Glomerular endothelial cell (primary cell): ENCODE measurements around the gene MAD1L1. TPM values are rescaled to one million over a fixed set of nuclear protein-coding genes. Genes with fewer than 3 reads are reported as not detected.

Experiments
- DNase-seq: peaks from one replicate; pipeline ENCODE4 v3.0.0-alpha.2; 2011; ENCODE audit warnings: low read depth, low spot score; ENCODE audit errors: extremely low read depth
- total RNA-seq: library from RNA; depleted of rRNA; stranded (reverse); fragments of >200 nt; gene quantifications from 2 replicates; pipeline ENCODE4 v1.2.3, GENCODE V29; 2015

MAD1L1 gene
- total RNA-seq, 1 donor from 2014 or later: 59.4 TPM

DNA sequence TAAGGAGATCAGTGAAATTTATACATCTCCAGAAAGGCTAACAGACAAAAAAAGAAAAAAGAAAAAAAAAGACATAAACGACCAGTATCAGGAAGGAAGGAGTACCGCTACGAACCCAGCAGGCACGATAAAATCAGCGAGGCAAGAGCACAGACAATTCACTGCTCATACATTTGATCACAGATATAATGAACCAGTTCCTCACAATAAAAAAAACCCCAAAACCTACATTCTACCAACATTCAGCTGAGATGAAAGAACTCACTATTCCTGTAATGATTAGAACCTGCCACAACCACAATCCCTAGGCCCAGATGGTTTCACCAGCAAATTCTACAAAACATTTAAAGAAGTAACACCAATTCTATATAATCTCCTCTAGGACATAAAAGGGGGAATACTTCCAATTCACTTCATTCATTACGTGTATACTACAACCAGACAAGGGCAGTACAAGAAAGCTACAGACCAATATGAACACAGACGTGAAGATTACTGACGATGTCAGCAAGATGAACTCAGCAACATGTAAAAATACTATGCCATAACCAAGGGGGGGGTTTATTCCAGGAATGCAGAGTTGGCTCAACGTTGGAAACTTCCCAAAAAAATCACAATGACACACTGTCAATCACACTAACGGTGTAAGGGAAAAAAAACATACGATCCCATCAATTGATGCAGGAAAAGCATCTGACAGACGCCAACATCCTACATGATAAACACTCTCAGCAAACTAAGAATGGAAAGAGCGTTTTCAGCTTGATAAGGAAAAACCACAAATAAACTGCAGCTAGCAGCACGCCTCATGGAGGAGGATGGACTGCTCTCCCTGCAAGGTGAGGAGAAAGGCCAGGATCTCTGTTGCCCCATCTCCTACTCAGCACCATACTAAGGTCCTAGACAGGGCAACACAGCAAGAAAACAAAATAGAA is 306.5 kb downstream of the MAD1L1 start:
- no peak for DNase-seq

DNA sequence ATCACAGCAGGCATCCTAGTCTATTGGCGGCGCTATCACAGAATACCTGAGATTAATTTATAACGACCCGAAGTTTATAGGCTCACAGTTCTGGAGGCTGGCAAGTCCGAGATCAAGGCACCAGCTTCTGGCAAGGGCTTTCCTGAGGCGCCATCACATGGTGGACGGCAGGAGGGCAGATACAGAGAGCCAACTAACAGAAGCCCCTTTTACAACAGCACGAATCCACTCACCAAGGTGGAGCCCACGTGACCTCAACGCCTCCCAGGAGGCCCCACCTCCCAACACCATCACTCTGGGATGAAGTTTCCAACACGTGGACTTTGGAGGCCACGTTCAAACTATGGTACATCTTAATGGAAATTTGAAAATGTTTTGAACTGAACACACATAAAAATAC is 307.4 kb downstream of the MAD1L1 start:
- DNase-seq: no peak

GRCh38 chr7:1924258-1924817 is 308.4 kb downstream of the MAD1L1 start:
- DNase-seq: no peak

DNA sequence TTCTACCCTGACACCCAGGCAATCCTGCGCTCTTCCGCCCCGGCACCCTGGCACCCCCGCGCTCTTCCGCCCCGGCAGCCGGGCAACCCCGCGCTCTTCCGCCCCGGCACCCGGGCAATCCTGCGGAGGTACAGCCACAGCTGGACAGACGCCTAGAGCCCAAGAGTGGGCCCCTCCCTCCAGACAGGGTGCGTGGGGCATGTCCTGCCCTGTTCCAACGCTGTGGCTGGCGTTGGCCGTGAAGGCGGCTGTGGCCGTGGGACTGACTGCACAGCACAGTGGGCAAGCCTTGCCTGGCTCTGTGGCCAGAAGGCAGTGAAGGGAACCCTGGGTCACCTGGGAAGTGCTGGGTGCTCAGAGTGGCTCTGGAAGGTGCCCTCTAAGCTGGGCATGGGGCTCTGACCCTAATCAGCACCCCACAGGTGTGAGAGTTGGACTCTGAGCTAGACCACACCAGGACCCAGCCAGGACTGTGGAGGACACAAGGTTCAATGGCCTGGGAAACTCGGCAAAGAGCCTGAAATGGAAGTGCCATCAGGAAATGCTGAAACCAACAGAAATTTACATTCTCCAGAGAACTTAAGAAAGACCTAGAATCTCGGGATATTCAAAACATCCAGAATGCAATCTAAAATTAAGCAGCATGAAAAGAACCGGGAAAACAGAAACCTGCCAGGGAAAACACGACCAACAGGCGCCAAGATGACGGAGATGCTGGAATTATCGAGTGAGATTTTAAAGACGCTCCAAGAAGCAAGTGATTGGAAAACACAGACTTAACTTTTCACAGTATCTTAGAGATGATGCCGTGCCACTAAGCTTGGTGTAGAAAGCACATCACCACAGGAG is 309.1 kb downstream of the MAD1L1 start:
- no peak for DNase-seq

DNA sequence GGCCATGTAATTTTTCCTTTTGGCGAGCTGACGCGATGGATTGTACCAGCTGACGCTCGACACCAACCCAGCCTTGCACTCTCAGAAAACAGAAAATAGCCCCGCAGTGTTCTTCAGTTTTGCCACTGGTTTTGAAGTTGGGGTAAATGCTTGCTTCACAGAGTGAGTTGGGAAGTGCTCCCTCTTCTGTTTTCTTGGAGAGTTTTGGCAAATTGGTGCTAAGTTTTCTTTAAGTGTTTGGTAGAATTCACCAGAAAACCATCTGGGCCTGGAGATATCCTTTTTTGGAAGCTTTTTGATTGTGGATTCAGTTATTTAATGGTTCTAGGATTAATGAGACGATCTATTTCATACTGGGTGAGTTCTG is 309.9 kb downstream of the MAD1L1 start:
- no peak for DNase-seq

- no peak for DNase-seq
Measured at GRCh38 chr7:1922071-1922869, 310.5 kb downstream of the MAD1L1 start.

DNA sequence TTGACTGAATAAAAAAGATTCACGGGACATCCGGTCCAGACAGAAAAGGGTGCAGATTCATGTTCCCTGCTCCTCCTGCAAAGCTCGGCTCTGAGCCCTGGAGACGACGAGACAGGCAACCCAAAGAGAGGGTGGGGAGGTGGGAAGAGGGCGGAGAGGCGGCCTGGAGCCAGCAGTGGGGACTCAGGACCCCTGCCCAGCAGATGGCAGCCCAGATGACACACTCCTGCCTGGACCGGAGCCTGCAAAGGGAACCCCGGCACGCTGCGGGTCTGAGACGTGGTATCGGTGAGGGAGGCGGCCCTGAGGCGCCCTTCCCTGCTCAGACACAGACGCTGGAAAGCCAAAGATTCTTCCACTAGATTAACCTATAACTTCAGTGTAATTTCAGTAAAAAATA is 311.9 kb downstream of the MAD1L1 start:
- no peak for DNase-seq

- DNase-seq: no peak
Measured at GRCh38 chr7:1920266-1920681, 312.5 kb downstream of the MAD1L1 start.

- DNase-seq: no peak
Measured at GRCh38 chr7:1919539-1920265, 313.0 kb downstream of the MAD1L1 start.

DNA sequence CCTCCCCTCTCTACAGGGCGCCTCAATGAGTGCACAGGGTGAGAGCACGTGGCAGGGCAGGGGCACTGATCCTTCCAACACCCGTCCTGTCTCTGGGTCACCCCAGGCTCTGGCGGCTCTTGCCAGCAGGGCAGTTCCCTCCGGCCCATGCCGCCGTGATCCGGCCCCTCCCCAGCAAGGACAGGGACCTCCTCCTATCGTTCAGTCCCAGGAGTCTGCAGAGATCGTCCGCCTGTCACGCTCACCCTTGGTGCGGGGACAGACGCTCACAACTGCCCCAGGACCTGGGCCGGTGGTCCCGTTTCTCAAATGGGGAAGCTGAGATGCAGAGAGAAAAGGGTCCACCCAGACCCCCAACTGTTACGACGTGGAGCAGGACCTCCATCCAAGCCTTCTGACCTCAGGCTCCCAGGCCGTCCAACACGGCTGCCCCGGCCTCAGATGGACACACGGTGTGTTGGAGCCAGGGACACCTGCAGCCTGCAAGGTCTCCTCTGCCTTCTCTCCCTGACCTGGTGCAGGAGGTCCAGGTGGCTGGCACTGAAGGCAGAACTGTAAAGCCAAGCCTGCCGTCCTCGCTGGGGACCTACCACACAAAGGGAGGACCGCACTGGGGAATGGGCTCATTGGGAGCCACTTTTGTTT is 313.7 kb downstream of the MAD1L1 start:
- no peak for DNase-seq

GRCh38 chr7:1918063-1918645 is 314.6 kb downstream of the MAD1L1 start:
- DNase-seq: no peak

- DNase-seq: no peak
Measured at GRCh38 chr7:1917221-1918062, 315.3 kb downstream of the MAD1L1 start.

DNA sequence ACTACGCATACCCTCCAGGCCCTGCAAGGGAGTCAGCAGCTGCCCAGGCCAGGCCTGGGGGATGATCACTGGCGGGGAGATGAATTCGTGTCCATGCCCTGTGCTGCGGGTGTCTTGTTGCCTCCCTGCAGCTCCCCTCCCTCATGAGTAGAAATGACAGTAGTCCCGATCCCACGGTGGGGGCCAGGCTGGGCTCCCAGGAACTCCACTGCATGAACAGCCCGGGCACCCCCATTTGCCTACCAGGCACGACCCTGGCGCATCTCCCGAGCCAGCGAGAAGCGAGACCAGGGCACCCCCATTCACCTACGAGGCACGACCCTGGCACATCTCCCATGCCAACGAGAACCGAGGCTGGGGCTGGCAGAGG is 316.2 kb downstream of the MAD1L1 start:
- no peak for DNase-seq

DNA sequence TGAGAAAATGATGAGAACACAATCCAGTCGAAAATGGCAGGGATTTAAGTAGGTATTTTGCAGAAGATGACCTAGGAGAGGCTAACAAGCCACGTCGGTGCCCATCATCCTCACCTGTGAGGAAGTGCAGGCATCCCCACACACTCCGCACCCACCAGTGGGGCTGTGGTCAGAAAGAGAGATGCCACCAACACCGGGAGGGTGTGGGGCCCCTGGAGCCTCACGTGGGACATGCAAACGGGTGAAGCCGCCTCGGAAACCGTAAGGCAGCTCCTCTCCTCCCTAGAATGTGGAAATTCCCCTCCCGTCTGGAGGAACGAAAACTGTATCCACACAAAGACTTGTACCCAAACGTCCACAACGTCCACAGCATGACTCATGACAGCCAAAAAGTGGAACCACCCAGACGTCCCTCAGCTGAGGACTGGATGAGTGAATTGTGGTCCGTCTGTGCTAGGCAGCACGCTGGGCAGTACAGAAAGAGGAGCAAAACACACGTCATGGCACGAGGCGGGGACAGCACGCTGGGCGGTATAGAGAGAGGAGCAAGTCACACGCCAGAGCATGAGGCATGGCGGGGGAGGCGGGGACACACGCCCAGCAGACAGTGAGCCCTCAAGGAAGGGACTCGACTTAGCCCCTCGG is 316.7 kb downstream of the MAD1L1 start:
- DNase-seq: no peak

DNA sequence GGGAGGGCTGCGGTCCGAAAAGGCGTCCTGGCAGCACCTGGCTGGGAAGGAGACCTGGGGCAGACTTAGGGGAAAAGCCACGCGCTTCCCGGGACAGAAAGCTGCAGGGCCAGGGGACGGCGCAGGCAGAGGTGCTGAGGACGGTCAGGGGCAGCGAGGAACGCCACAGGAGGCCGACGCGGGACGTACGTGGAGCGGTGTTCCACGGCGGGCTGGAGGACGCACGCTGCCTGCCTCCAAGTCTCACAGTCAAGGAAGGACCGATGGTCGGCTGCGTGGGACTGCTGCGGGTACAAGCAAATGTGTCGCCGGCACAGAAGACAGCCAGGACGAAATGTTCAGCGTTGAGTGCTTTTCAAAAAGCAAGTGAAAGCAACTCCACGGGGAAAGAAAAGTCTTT is 317.4 kb downstream of the MAD1L1 start:
- no peak for DNase-seq

GRCh38 chr7:1914743-1915142 is 318.0 kb downstream of the MAD1L1 start:
- DNase-seq: no peak

DNA sequence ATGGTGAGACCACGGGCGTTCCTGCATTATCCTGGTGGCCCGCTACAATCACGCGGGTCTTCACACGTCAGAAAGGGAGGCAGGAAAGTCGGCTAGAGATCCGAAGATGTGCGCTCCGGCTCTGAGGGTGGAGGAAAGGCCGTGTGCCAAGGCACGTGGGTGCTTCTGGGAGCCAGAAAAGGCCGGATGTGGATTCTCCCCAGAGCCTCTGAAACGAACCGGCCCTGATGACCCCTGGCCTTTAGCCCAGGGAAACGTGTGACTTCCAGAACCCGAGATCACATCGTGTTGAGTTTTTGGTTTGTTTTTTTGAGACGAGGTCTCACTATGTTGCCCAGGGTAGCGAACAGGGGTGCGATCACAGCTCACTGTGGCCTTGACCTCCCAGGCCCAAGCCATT is 318.4 kb downstream of the MAD1L1 start:
- DNase-seq: no peak
